ENCODE measurements around the gene BGN. TPM values are rescaled to one million over a fixed set of nuclear protein-coding genes. Genes with fewer than 3 reads are reported as not detected.

Gene BGN
- total RNA-seq, 2 experiments from 2014 or later, result not detected

DNA sequence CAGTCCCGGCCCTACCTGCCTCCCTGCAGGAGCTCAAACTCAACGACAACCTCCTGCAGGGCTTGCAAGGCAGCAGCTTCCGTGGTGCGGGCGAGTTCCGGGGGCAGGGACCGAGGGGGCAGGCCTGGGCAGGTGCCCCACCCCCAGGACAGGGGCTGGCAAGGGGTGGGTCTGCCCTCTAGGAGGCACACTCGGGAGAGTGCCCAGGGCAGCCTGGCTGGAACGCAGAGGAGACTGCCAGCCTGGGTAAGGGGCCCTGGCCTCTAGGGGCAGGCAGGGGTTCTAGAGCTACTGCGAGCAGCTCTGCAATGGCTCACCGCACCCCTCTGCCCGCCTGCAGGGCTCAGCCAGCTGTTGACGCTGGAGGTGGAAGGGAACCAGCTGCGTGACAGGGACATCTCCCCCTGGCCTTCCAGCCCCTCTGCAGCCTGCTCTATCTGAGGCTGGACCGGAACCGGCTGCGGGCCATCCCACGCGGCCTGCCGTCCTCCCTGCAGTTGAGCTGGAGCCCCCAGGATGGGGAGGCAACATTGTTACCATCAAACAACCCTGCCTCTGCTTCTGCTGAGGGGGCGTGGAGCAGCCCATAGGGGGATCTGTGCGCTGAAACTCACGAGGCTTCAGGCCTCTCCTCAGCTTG, 12.3 kb upstream of the BGN start:
- Histone ChIP-seq H3K4me2 (ENCODE audit: low read length) (no peak overlapping the region), H3K79me2 (ENCODE audit: insufficient read depth, low read depth, low read length) (no peaks in the 10 kb centered on the region), H3K4me3 (ENCODE audit: low read depth, low read length, poor library complexity, severe bottlenecking) (no peak overlapping the region), H2AFZ (ENCODE audit: low read length) (no peak overlapping the region), H3K36me3 (ENCODE audit: insufficient read depth, low read length) (no peaks in the 10 kb centered on the region), H4K20me1 (ENCODE audit: insufficient read depth, low read length) (no peaks in the 10 kb centered on the region), H3K27ac (ENCODE audit: low read depth, low read length, poor library complexity, severe bottlenecking) (no peak overlapping the region), H3K9me3 (ENCODE audit: low read length) (no peaks in the 10 kb centered on the region), H3K9me2 (ENCODE audit: insufficient read depth, low read length) (no peaks in the 10 kb centered on the region), H3K4me1 (ENCODE audit: insufficient read depth, low read length, poor library complexity, severe bottlenecking) (no peaks in the 10 kb centered on the region)
- no peak for DNase-seq (ENCODE audit: low spot score)
- BruUV-seq (replicated peaks), result no TSS peak
- ChIA-PET CTCF (ENCODE audit: unreplicated experiment) (no interaction called here), POLR2A (no interaction called here)
- intact Hi-C loops (cut with micrococcal nuclease; ENCODE audit: unreplicated experiment), result no loop called here
- no peak for TF ChIP-seq EZH2phosphoT487 (IDR thresholded peaks at IDR 0.05; ENCODE audit: borderline replicate concordance, low read depth, low read length)
- TF ChIP-seq, protein P1, sequence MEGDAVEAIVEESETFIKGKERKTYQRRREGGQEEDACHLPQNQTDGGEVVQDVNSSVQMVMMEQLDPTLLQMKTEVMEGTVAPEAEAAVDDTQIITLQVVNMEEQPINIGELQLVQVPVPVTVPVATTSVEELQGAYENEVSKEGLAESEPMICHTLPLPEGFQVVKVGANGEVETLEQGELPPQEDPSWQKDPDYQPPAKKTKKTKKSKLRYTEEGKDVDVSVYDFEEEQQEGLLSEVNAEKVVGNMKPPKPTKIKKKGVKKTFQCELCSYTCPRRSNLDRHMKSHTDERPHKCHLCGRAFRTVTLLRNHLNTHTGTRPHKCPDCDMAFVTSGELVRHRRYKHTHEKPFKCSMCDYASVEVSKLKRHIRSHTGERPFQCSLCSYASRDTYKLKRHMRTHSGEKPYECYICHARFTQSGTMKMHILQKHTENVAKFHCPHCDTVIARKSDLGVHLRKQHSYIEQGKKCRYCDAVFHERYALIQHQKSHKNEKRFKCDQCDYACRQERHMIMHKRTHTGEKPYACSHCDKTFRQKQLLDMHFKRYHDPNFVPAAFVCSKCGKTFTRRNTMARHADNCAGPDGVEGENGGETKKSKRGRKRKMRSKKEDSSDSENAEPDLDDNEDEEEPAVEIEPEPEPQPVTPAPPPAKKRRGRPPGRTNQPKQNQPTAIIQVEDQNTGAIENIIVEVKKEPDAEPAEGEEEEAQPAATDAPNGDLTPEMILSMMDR (conservative IDR thresholded peaks at IDR 0.05; ENCODE audit: low read length), result no peak

DNA sequence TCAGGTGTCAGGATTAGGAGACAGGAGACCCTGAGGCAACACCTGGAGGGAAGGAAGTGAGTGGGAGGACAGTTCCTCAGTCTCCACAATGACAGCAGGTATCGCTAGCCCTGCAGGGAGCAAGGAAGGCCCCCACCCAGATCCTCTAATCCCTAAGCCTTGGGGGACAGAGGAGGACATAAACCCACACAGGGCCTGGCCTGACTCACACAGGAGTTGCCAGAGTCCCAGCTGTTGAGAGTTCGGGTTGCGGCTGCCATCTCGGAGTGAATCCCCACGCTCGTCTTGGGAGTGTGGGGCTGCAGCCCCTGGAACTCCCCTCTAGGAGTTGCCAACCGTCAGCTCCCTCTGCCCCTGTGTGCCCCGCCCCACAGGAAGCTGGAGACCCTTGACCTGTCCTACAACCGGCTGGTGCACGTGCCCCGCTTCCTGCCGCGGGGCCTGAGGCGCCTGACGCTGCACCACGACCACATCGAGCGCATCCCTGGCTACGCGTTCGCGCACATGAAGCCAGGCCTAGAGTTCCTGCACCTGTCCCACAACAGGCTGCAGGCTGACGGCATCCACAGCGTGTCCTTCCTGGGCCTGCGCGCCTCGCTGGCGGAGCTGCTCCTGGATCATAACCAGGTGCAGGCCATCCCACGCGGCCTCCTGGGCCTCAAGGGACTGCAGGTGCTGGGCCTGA, 9.2 kb upstream of the BGN start:
- no TSS peak for BruUV-seq (replicated peaks)
- intact Hi-C loops (cut with micrococcal nuclease; ENCODE audit: unreplicated experiment), result no loop called here
- Histone ChIP-seq H2AFZ (ENCODE audit: low read length) (no peak overlapping the region), H3K4me3 (ENCODE audit: low read depth, low read length, poor library complexity, severe bottlenecking) (no peak overlapping the region), H3K9me2 (ENCODE audit: insufficient read depth, low read length) (no peaks in the 10 kb centered on the region), H3K4me2 (ENCODE audit: low read length) (no peak overlapping the region), H4K20me1 (ENCODE audit: insufficient read depth, low read length) (no peaks in the 10 kb centered on the region), H3K4me1 (ENCODE audit: insufficient read depth, low read length, poor library complexity, severe bottlenecking) (no peaks in the 10 kb centered on the region), H3K36me3 (ENCODE audit: insufficient read depth, low read length) (no peaks in the 10 kb centered on the region), H3K27ac (ENCODE audit: low read depth, low read length, poor library complexity, severe bottlenecking) (no peak overlapping the region), H3K79me2 (ENCODE audit: insufficient read depth, low read depth, low read length) (no peaks in the 10 kb centered on the region), H3K9me3 (ENCODE audit: low read length) (no peaks in the 10 kb centered on the region)
- ChIA-PET CTCF (ENCODE audit: unreplicated experiment) (no interaction called here), POLR2A (no interaction called here)
- no peak for TF ChIP-seq EZH2phosphoT487 (IDR thresholded peaks at IDR 0.05; ENCODE audit: borderline replicate concordance, low read depth, low read length)
- TF ChIP-seq, protein P1 (conservative IDR thresholded peaks at IDR 0.05; ENCODE audit: low read length), result no peak
- DNase-seq (ENCODE audit: low spot score), result no peak

DNA sequence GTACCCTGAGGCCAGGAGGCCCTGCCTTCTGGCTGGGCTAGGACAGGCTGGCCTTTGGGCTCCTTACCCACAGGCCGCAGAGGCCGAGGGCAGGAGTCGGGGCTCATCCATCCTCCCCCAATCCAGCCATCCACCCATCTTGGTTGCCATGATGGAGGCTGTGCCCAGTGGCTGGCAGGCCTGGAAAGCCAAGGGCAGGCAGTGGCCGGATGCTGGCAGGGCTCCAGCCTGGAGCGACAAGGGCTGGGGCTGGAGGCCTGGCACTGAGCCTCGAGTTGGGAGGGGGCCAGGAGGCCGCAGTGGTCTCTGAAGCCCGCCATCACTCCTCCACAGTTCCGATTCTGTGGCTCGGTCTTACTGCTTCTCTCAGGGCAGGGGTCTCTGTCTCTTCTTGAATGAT, 8.6 kb upstream of the BGN start:
- Histone ChIP-seq H3K36me3 (ENCODE audit: insufficient read depth, low read length) (no peaks in the 10 kb centered on the region), H3K27ac (ENCODE audit: low read depth, low read length, poor library complexity, severe bottlenecking) (no peak overlapping the region), H2AFZ (ENCODE audit: low read length) (no peak overlapping the region), H3K4me1 (ENCODE audit: insufficient read depth, low read length, poor library complexity, severe bottlenecking) (no peaks in the 10 kb centered on the region), H3K79me2 (ENCODE audit: insufficient read depth, low read depth, low read length) (no peaks in the 10 kb centered on the region), H4K20me1 (ENCODE audit: insufficient read depth, low read length) (no peaks in the 10 kb centered on the region), H3K9me3 (ENCODE audit: low read length) (no peaks in the 10 kb centered on the region), H3K4me3 (ENCODE audit: low read depth, low read length, poor library complexity, severe bottlenecking) (no peak overlapping the region), H3K9me2 (ENCODE audit: insufficient read depth, low read length) (no peaks in the 10 kb centered on the region), H3K4me2 (ENCODE audit: low read length) (no peak overlapping the region)
- no peak for DNase-seq (ENCODE audit: low spot score)
- CTCF ChIA-PET (ENCODE audit: unreplicated experiment), result no interaction called here
- intact Hi-C loops (cut with micrococcal nuclease; ENCODE audit: unreplicated experiment), result no loop called here
- BruUV-seq (replicated peaks), result no TSS peak
- POLR2A ChIA-PET, result no interaction called here
- TF ChIP-seq EZH2phosphoT487 (IDR thresholded peaks at IDR 0.05; ENCODE audit: borderline replicate concordance, low read depth, low read length), result no peak
- TF ChIP-seq, protein P1 (conservative IDR thresholded peaks at IDR 0.05; ENCODE audit: low read length), result no peak
